HG03159 (cell line): Measurements from ENCODE around the gene CEP192.

ENCODE experiments used
- ATAC-seq: cut with Tn5 transposase; IDR thresholded peaks from one replicate; pipeline ENCODE4 v1.9.1; 2021; ENCODE audit warnings: mild to moderate bottlenecking, moderate library complexity; ENCODE audit not compliant: unreplicated experiment

CEP192 gene

DNA sequence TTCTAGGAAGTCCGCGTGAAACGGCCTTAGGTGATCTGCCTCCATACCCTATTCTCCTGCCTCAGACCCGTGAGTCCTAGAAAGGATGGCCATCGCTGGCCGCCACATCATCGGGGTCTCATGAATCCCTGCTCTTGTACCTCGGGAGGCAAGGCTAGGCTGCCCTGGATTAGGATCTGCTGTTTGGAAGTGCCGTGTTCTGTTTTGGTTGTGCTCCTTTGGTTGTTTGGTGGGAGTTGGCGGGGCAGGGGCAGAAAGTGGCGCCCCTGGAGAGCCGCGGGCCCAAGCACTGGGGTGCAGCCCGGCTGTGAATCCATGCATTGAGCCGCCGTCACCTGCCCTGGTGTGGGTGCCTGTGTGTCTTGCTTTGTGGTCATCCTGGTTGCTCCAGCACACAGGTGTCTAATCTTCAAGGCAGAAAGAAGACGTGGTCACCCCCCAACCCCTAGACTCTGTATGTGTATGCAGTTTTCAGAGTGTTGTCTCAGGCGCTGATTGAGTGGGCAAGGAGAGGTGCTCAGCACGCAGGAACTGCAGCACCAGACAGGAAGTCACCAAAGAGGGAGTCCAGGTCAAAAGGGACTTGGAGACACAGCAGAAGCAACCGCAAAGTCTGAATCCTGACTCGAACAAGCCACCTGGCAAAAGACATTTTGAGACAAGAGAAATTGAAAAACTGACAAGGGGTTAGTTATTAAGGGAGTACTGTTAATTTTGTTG, 147.4 kb downstream of the CEP192 start:
- no peak for ATAC-seq

DNA sequence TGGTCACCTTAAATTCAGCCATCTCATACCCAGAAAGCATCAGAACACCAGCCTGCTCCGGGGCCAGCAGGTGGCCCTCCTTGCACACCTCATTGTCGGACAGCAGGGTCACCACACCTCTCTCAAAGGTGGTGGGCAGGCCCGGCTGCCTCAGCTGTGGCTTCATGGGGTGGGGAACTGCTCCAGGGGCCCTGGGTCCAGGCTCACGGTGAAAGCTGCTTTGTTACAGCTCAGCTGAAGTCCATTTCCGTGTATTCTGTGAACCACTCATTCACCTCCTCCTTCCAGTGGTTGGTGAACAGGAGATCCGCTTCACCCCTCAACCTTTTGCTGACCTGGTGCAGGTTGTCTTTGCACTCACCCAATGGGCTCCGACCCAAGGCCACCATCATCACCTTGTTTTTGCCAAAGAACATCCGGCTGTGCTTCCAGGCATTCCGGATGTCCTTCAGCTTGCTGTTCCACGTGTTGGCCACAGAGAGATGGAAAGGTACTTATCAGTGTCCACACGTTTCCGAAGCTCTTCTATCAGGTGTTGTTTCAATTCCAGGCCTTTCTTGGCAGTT, 148.8 kb downstream of the CEP192 start:
- ATAC-seq = no peak

DNA sequence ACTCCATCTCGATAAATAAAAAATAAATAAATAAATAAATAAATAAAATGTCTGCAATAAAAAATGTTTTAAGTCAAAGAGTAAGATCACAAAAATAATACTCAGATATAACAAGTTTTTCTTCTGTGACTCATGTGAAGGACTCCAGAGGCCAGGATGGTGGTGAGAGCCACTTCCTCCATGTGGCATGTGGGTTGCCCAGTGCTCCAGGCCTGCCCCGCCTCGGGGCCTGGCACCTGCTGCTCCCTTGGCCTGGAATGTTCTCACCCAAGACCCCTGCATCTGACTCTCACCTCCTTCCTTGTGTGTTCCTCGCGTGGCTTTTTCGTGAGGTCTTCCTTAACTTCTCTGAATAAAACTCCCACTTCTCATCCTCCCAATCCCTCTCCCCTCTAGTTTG, 150.0 kb downstream of the CEP192 start:
- ATAC-seq = no peak

- ATAC-seq = no peak
Observed at GRCh38 chr18:13145636-13146190, 154.6 kb downstream of the CEP192 start.

- no peak for ATAC-seq
Observed at GRCh38 chr18:13147130-13147529, 156.0 kb downstream of the CEP192 start.

GRCh38 chr18:13151656-13152055, 160.5 kb downstream of the CEP192 start:
- no peak for ATAC-seq

GRCh38 chr18:13158428-13158827, 167.3 kb downstream of the CEP192 start:
- ATAC-seq = no peak

DNA sequence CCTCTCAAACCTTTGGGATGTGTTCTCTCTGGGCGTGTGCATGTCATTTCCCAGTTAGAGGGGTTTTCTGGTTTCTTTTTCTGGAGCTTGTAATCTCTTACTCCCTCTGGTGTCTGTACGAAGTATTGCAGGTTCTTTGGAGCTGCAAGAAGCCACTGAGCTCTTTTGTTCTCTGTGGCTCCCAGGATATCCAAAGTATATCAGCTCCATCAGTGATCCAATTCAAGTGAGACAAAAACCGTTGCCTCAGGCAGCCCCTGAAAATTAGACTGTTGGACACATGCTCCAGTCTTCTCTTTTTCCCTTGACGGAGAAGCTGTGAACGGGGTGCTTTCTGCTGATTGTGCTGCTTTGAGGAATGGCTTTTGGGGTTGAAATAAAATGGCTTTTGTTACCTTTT, 168.4 kb downstream of the CEP192 start:
- ATAC-seq = no peak

DNA sequence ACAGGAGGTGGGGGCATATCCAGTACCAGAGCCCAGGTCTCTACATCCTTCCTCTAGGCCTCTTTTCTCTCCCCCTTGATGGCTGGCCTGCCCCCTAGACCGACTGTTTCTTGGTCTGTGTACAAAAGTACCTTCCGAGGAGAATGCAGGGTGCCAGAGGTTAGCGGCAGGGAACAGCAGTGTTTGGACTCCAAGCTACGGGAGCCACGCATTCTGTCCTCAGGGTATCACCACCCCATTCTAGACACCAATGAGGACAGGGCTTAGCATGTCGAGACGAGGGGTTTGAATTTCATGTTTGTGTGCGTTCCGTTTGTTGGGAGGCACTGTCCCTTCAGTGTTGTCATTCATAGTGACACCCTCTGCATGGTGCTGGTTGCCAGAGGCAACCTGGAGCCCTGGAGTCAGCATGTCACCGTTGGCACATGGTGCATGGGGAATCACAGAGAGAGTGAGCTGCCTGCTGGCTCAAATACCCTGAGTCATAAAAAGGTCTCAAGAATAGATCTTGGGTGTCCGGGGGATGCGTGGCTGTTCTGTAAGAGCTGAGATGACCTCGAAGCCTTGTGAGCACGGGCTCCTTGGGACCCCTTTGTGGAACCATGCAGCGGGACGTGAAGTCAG, 170.2 kb downstream of the CEP192 start:
- ATAC-seq = no peak

DNA sequence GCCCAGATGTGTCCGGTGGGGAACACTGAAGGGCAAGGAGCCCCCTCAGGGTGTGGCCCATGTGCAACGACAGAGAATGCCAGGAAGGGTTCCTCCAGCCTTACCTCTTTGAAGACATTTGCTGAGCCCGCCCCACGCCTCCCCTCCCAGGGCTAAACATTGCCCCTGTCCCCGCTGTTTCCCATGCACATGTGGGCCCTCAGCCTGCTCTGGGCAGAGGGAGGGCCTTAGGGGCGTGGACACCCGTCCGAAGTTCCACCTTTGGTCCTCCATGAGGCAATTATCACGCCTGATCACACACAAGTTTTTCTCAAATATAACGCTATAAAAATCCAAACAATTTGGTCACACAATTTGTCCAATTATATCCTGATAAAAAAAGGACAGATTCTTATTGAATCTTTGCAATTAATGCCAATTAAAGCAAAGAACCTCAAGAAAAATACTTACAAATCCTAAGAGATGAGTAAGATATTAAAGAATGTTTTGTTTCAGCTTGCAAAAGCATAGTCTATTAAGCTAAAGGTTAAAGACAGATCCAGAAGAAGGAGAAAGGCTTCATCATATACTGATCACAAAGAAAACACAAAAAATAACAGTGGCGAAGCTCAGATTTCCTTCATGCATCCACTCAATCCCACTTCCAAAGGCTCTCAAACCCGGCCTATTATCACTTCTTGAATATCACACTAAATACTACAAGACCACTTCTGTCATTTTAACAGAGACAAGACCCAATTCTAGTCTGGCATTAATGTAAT, 172.2 kb downstream of the CEP192 start:
- ATAC-seq = no peak

- no peak for ATAC-seq
Observed at GRCh38 chr18:13164406-13164805, 173.2 kb downstream of the CEP192 start.

GRCh38 chr18:13165636-13166423, 174.7 kb downstream of the CEP192 start:
- ATAC-seq = no peak

- no peak for ATAC-seq
Observed at GRCh38 chr18:13173578-13174145, 182.5 kb downstream of the CEP192 start.
